ENCODE data around the gene HSPA13. TPM values are rescaled to one million over a fixed set of nuclear protein-coding genes. Genes with fewer than 3 reads are reported as not detected.

The HSPA13 gene
- total RNA-seq, 1 donor from 2014 or later: 54.2 TPM

GRCh38 chr21:14405225-14405624 lies 22.3 kb upstream of the HSPA13 start:
- H3K36me3 Mint-ChIP-seq (ENCODE audit: unreplicated experiment): no peaks in the 10 kb centered on the region
- no peak overlapping the region for H3K4me3 Mint-ChIP-seq (ENCODE audit: unreplicated experiment)
- no peaks in the 10 kb centered on the region for H3K4me1 Mint-ChIP-seq (ENCODE audit: unreplicated experiment)
- peaks cover 17% of the 10 kb centered on the region for H3K27me3 Mint-ChIP-seq (ENCODE audit: unreplicated experiment)
- no peak overlapping the region for H3K27ac Mint-ChIP-seq (ENCODE audit: unreplicated experiment)
- no peaks in the 10 kb centered on the region for H3K9me3 Mint-ChIP-seq (ENCODE audit: unreplicated experiment)
- no peak for DNase-seq (ENCODE audit: extremely low spot score, unreplicated experiment)
- TF ChIP-seq CTCF (IDR thresholded peaks at IDR 0.05): no peak

GRCh38 chr21:14403681-14404318 lies 20.9 kb upstream of the HSPA13 start:
- no peak overlapping the region for H3K4me3 Mint-ChIP-seq (ENCODE audit: unreplicated experiment)
- no peaks in the 10 kb centered on the region for H3K36me3 Mint-ChIP-seq (ENCODE audit: unreplicated experiment)
- H3K4me1 Mint-ChIP-seq (ENCODE audit: unreplicated experiment): no peaks in the 10 kb centered on the region
- TF ChIP-seq CTCF (IDR thresholded peaks at IDR 0.05): peak; percentile 72
- no peak overlapping the region for H3K27ac Mint-ChIP-seq (ENCODE audit: unreplicated experiment)
- peaks cover 20% of the 10 kb centered on the region for H3K27me3 Mint-ChIP-seq (ENCODE audit: unreplicated experiment)
- no peak for DNase-seq (ENCODE audit: extremely low spot score, unreplicated experiment)
- no peaks in the 10 kb centered on the region for H3K9me3 Mint-ChIP-seq (ENCODE audit: unreplicated experiment)

GRCh38 chr21:14401217-14401616 lies 18.3 kb upstream of the HSPA13 start:
- TF ChIP-seq CTCF (IDR thresholded peaks at IDR 0.05): no peak
- no peak overlapping the region for H3K27ac Mint-ChIP-seq (ENCODE audit: unreplicated experiment)
- no peaks in the 10 kb centered on the region for H3K4me1 Mint-ChIP-seq (ENCODE audit: unreplicated experiment)
- H3K27me3 Mint-ChIP-seq (ENCODE audit: unreplicated experiment): peaks cover 19% of the 10 kb centered on the region
- no peaks in the 10 kb centered on the region for H3K36me3 Mint-ChIP-seq (ENCODE audit: unreplicated experiment)
- H3K4me3 Mint-ChIP-seq (ENCODE audit: unreplicated experiment): no peak overlapping the region
- H3K9me3 Mint-ChIP-seq (ENCODE audit: unreplicated experiment): no peaks in the 10 kb centered on the region
- no peak for DNase-seq (ENCODE audit: extremely low spot score, unreplicated experiment)

GRCh38 chr21:14388282-14388681 lies 5.3 kb upstream of the HSPA13 start:
- no peaks in the 10 kb centered on the region for H3K9me3 Mint-ChIP-seq (ENCODE audit: unreplicated experiment)
- no peaks in the 10 kb centered on the region for H3K36me3 Mint-ChIP-seq (ENCODE audit: unreplicated experiment)
- H3K4me3 Mint-ChIP-seq (ENCODE audit: unreplicated experiment): no peak overlapping the region
- H3K27me3 Mint-ChIP-seq (ENCODE audit: unreplicated experiment): peaks cover 17% of the 10 kb centered on the region
- no peak for DNase-seq (ENCODE audit: extremely low spot score, unreplicated experiment)
- H3K27ac Mint-ChIP-seq (ENCODE audit: unreplicated experiment): no peak overlapping the region
- H3K4me1 Mint-ChIP-seq (ENCODE audit: unreplicated experiment): peaks cover 6% of the 10 kb centered on the region
- no peak for TF ChIP-seq CTCF (IDR thresholded peaks at IDR 0.05)

GRCh38 chr21:14384453-14384852 lies 1.5 kb upstream of the HSPA13 start:
- Mint-ChIP-seq H3K27me3 (ENCODE audit: unreplicated experiment) (peaks cover 3% of the 10 kb centered on the region), H3K36me3 (ENCODE audit: unreplicated experiment) (peaks cover under 1% of the 10 kb centered on the region), H3K4me3 (ENCODE audit: unreplicated experiment) (peak overlapping the region; percentile 97), H3K4me1 (ENCODE audit: unreplicated experiment) (peaks cover 31% of the 10 kb centered on the region), H3K27ac (ENCODE audit: unreplicated experiment) (peak overlapping the region; percentile 99), H3K9me3 (ENCODE audit: unreplicated experiment) (no peaks in the 10 kb centered on the region)
- TF ChIP-seq CTCF (IDR thresholded peaks at IDR 0.05): no peak
- no peak for DNase-seq (ENCODE audit: extremely low spot score, unreplicated experiment)

Measured in osteocyte (in vitro differentiated cells).